ENCODE measurements around the gene ZNF280D.

The ZNF280D gene

GRCh38 chr15:56608993-56609392, 124.3 kb downstream of the ZNF280D start:
- WGBS, 2 experiments, result 88 to 95% methylated on average over 1 of the region's 1 CpG
- no peaks in the 10 kb centered on the region for H3K36me3 ChIP-seq (ENCODE audit: control insufficient read depth, insufficient read depth, low read length)
- peaks cover 2% of the 10 kb centered on the region for H3K9me3 ChIP-seq (ENCODE audit: control insufficient read depth, low read length)
- H3K4me1 ChIP-seq (ENCODE audit: control insufficient read depth, insufficient read depth, low read length), result no peaks in the 10 kb centered on the region
- no peak overlapping the region for H3K4me3 ChIP-seq (ENCODE audit: insufficient read depth, low read depth, low read length)
- H3K27me3 ChIP-seq (ENCODE audit: control insufficient read depth, insufficient read depth, low read length, poor library complexity, severe bottlenecking), result no peaks in the 10 kb centered on the region
- H3K27ac ChIP-seq (ENCODE audit: insufficient read depth, low read depth, low read length, poor library complexity, severe bottlenecking), result no peak overlapping the region

DNA sequence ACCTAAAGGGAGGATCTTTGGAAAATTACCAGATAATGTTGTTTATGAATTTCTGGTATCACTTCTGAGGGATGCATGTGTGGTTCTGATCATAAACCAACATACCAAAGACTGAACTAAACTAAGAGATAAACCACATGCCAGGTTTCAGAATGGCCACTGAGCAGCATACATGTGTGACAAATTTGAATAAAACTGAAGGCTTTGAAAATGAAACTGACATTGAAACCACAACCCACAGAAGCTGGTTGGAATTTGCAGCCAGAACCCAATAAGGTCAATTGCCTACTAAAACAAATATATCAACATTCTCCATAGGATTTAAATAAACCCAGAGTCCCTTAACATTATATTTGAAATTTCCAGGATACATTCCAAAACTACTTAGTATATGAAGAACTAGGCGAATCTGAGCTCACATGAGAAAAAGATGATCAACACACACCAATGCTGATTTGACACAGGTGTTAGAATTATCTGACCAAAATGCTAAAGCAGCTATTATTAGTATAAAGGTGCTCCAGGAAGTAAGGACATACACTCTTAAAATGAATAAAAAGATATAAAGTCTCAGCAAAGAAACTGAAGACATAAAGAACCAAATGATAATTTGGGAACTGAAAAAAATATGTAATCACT, 125.0 kb downstream of the ZNF280D start:
- Histone ChIP-seq H3K4me1 (ENCODE audit: control insufficient read depth, insufficient read depth, low read length) (no peaks in the 10 kb centered on the region), H3K36me3 (ENCODE audit: control insufficient read depth, insufficient read depth, low read length) (no peaks in the 10 kb centered on the region), H3K27me3 (ENCODE audit: control insufficient read depth, insufficient read depth, low read length, poor library complexity, severe bottlenecking) (no peaks in the 10 kb centered on the region), H3K27ac (ENCODE audit: insufficient read depth, low read depth, low read length, poor library complexity, severe bottlenecking) (no peak overlapping the region), H3K4me3 (ENCODE audit: insufficient read depth, low read depth, low read length) (no peak overlapping the region), H3K9me3 (ENCODE audit: control insufficient read depth, low read length) (peaks cover 2% of the 10 kb centered on the region)
- 96% methylated on average over 1 of the region's 1 CpG; no CpG with 5 or more reads in 1 of the 2 experiments for WGBS, 2 experiments

GRCh38 chr15:56602253-56602652, 131.1 kb downstream of the ZNF280D start:
- no peak overlapping the region for H3K27ac ChIP-seq (ENCODE audit: insufficient read depth, low read depth, low read length, poor library complexity, severe bottlenecking)
- no peaks in the 10 kb centered on the region for H3K27me3 ChIP-seq (ENCODE audit: control insufficient read depth, insufficient read depth, low read length, poor library complexity, severe bottlenecking)
- H3K36me3 ChIP-seq (ENCODE audit: control insufficient read depth, insufficient read depth, low read length), result no peaks in the 10 kb centered on the region
- WGBS, 2 experiments, result 86 to 97% methylated on average over 2 of the region's 2 CpGs
- H3K4me3 ChIP-seq (ENCODE audit: insufficient read depth, low read depth, low read length), result no peak overlapping the region
- peaks cover 2% of the 10 kb centered on the region for H3K9me3 ChIP-seq (ENCODE audit: control insufficient read depth, low read length)
- no peaks in the 10 kb centered on the region for H3K4me1 ChIP-seq (ENCODE audit: control insufficient read depth, insufficient read depth, low read length)

- H3K4me1 ChIP-seq (ENCODE audit: control insufficient read depth, insufficient read depth, low read length), result no peaks in the 10 kb centered on the region
- H3K4me3 ChIP-seq (ENCODE audit: insufficient read depth, low read depth, low read length), result no peak overlapping the region
- WGBS, 2 experiments, result no CpG with 5 or more reads among the region's 1 CpG
- no peaks in the 10 kb centered on the region for H3K27me3 ChIP-seq (ENCODE audit: control insufficient read depth, insufficient read depth, low read length, poor library complexity, severe bottlenecking)
- H3K9me3 ChIP-seq (ENCODE audit: control insufficient read depth, low read length), result peaks cover 2% of the 10 kb centered on the region
- H3K36me3 ChIP-seq (ENCODE audit: control insufficient read depth, insufficient read depth, low read length), result no peaks in the 10 kb centered on the region
- no peak overlapping the region for H3K27ac ChIP-seq (ENCODE audit: insufficient read depth, low read depth, low read length, poor library complexity, severe bottlenecking)
Observed at GRCh38 chr15:56600380-56600779, 132.9 kb downstream of the ZNF280D start.

- no peaks in the 10 kb centered on the region for H3K4me1 ChIP-seq (ENCODE audit: control insufficient read depth, insufficient read depth, low read length)
- 94 to 95% methylated on average over 5 of the region's 5 CpGs for WGBS, 2 experiments
- H3K36me3 ChIP-seq (ENCODE audit: control insufficient read depth, insufficient read depth, low read length), result no peaks in the 10 kb centered on the region
- H3K27ac ChIP-seq (ENCODE audit: insufficient read depth, low read depth, low read length, poor library complexity, severe bottlenecking), result no peak overlapping the region
- H3K9me3 ChIP-seq (ENCODE audit: control insufficient read depth, low read length), result no peaks in the 10 kb centered on the region
- H3K27me3 ChIP-seq (ENCODE audit: control insufficient read depth, insufficient read depth, low read length, poor library complexity, severe bottlenecking), result no peaks in the 10 kb centered on the region
- no peak overlapping the region for H3K4me3 ChIP-seq (ENCODE audit: insufficient read depth, low read depth, low read length)
Observed at GRCh38 chr15:56598991-56599390, 134.3 kb downstream of the ZNF280D start.

GRCh38 chr15:56587686-56588085, 145.6 kb downstream of the ZNF280D start:
- no peak overlapping the region for H3K4me3 ChIP-seq (ENCODE audit: insufficient read depth, low read depth, low read length)
- H3K27me3 ChIP-seq (ENCODE audit: control insufficient read depth, insufficient read depth, low read length, poor library complexity, severe bottlenecking), result no peaks in the 10 kb centered on the region
- H3K27ac ChIP-seq (ENCODE audit: insufficient read depth, low read depth, low read length, poor library complexity, severe bottlenecking), result no peak overlapping the region
- no peaks in the 10 kb centered on the region for H3K4me1 ChIP-seq (ENCODE audit: control insufficient read depth, insufficient read depth, low read length)
- WGBS, 2 experiments, result 88 to 100% methylated on average over 1 to 2 of the region's 2 CpGs
- no peaks in the 10 kb centered on the region for H3K36me3 ChIP-seq (ENCODE audit: control insufficient read depth, insufficient read depth, low read length)
- H3K9me3 ChIP-seq (ENCODE audit: control insufficient read depth, low read length), result no peaks in the 10 kb centered on the region

DNA sequence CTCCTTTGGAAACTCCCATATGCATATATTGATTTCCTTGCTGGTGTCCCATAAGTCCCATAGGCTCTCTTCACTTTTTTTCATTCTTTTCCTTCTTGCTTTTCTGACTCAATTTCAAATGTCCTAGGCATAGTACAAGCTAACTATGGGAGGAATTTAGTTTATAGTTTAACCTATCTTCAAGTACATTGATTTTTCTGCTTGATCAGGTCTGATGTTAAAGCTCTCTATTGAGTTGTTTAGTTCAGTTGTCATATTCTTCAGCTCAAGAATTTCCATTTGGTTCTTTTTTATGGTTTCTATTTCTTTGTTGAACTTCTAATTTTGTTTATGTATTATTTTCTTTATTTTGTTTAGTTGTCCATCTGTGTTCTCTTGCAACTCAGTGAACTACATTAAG, 147.1 kb downstream of the ZNF280D start:
- H3K9me3 ChIP-seq (ENCODE audit: control insufficient read depth, low read length), result no peaks in the 10 kb centered on the region
- H3K27ac ChIP-seq (ENCODE audit: insufficient read depth, low read depth, low read length, poor library complexity, severe bottlenecking), result no peak overlapping the region
- no peaks in the 10 kb centered on the region for H3K4me1 ChIP-seq (ENCODE audit: control insufficient read depth, insufficient read depth, low read length)
- no peak overlapping the region for H3K4me3 ChIP-seq (ENCODE audit: insufficient read depth, low read depth, low read length)
- no peaks in the 10 kb centered on the region for H3K27me3 ChIP-seq (ENCODE audit: control insufficient read depth, insufficient read depth, low read length, poor library complexity, severe bottlenecking)
- no peaks in the 10 kb centered on the region for H3K36me3 ChIP-seq (ENCODE audit: control insufficient read depth, insufficient read depth, low read length)

DNA sequence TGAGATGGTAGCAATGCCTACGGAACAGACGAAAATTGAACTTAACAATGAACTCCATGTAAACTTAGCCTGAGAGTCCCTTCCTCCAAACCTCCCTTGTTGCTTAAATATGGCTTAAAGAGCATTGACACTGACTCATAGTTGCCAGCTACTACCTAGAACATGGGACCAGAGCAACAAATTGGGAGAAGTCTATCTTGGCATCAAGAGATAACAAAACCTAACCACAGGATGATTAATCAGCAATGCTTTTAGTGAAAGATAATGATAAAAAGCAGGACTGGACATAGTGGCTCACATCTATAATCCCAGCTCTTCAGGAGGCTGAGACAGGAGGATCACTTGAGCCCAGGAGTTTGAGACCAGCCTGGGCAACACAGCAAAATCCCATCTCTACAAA, 150.5 kb downstream of the ZNF280D start:
- no peaks in the 10 kb centered on the region for H3K27me3 ChIP-seq (ENCODE audit: control insufficient read depth, insufficient read depth, low read length, poor library complexity, severe bottlenecking)
- no peaks in the 10 kb centered on the region for H3K36me3 ChIP-seq (ENCODE audit: control insufficient read depth, insufficient read depth, low read length)
- H3K9me3 ChIP-seq (ENCODE audit: control insufficient read depth, low read length), result no peaks in the 10 kb centered on the region
- no peaks in the 10 kb centered on the region for H3K4me1 ChIP-seq (ENCODE audit: control insufficient read depth, insufficient read depth, low read length)
- no peak overlapping the region for H3K27ac ChIP-seq (ENCODE audit: insufficient read depth, low read depth, low read length, poor library complexity, severe bottlenecking)
- H3K4me3 ChIP-seq (ENCODE audit: insufficient read depth, low read depth, low read length), result no peak overlapping the region
- WGBS, 2 experiments, result 92 to 94% methylated on average over 2 of the region's 2 CpGs
